Uterus (tissue), 2 donors: Measurements from ENCODE around the gene GUCY1A1.

Experiments used
- POLR2A ChIP-seq, 2 donors: fragments of 450-650 bp; IDR thresholded peaks; one replicate each; pipeline ENCODE4 v1.6.1; 2016; ENCODE audit warnings: antibody characterized with exemption in 2 of 2, mild to moderate bottlenecking in 1 of 2, moderate library complexity in 1 of 2
- TF ChIP-seq, protein P1 (sequence below), 4 experiments: fragments of 200-600 bp in 2 of 4; fragments of 450-650 bp in 2 of 4; sonication (generic) in 2 of 4; IDR thresholded peaks; one replicate each; pipeline ENCODE4 v1.5.1; 2016 to 2019; ENCODE audit warnings: antibody characterized with exemption in 4 of 4, mild to moderate bottlenecking in 2 of 4, moderate library complexity in 1 of 4

- no peak for TF ChIP-seq POLR2A (IDR thresholded peaks at IDR 0.05)
- TF ChIP-seq, protein P1, sequence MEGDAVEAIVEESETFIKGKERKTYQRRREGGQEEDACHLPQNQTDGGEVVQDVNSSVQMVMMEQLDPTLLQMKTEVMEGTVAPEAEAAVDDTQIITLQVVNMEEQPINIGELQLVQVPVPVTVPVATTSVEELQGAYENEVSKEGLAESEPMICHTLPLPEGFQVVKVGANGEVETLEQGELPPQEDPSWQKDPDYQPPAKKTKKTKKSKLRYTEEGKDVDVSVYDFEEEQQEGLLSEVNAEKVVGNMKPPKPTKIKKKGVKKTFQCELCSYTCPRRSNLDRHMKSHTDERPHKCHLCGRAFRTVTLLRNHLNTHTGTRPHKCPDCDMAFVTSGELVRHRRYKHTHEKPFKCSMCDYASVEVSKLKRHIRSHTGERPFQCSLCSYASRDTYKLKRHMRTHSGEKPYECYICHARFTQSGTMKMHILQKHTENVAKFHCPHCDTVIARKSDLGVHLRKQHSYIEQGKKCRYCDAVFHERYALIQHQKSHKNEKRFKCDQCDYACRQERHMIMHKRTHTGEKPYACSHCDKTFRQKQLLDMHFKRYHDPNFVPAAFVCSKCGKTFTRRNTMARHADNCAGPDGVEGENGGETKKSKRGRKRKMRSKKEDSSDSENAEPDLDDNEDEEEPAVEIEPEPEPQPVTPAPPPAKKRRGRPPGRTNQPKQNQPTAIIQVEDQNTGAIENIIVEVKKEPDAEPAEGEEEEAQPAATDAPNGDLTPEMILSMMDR (IDR thresholded peaks at IDR 0.05), result no peak
Measured at GRCh38 chr4:155734951-155735350, 68.3 kb downstream of the GUCY1A1 start.
